H1 (cell line): Measurements from ENCODE around the gene MRM1.

Source experiments
- ATF3 ChIP-seq: IDR thresholded peaks from 2 replicates; pipeline ENCODE4 v1.6.1; 2011; ENCODE audit warnings: low read depth, mild to moderate bottlenecking, low read length; ENCODE audit not compliant: insufficient read depth
- CTCF ChIP-seq, 3 experiments: IDR thresholded peaks; 1 replicate in 2 of 3; 2 replicates in 1 of 3; pipeline versions ENCODE4 v1.5.1 to v1.6.1; 2011; ENCODE audit warnings: low read length in 3 of 3, mild to moderate bottlenecking in 3 of 3, inconsistent platforms in 2 of 3, low read depth in 1 of 3, moderate library complexity in 1 of 3; ENCODE audit not compliant: insufficient read depth in 1 of 3; ENCODE audit errors: control extremely low read depth in 1 of 3
- EP300 ChIP-seq, 2 experiments: IDR thresholded peaks; 1 replicate in 1 of 2; 2 replicates in 1 of 2; pipeline ENCODE4 v1.6.1; 2011 to 2012; ENCODE audit warnings: low read depth in 2 of 2, low read length in 2 of 2, mild to moderate bottlenecking in 2 of 2, borderline replicate concordance in 1 of 2, inconsistent platforms in 1 of 2, moderate library complexity in 1 of 2
- EZH2 ChIP-seq: fragments of 200-600 bp; sonication (generic); IDR thresholded peaks from 2 replicates; pipeline ENCODE4 v1.7.1; 2012; ENCODE audit warnings: low read depth, mild to moderate bottlenecking, moderate library complexity, low read length, inconsistent platforms; ENCODE audit not compliant: severe bottlenecking
- JUND ChIP-seq: IDR thresholded peaks from 2 replicates; pipeline ENCODE4 v1.6.1; 2011; ENCODE audit warnings: mild to moderate bottlenecking, improper control_type of control experiment, low read length
- KDM5A ChIP-seq: fragments of 200-600 bp; IDR thresholded peaks from 2 replicates; pipeline ENCODE4 v1.7.1; 2012; ENCODE audit warnings: mild to moderate bottlenecking, low read length, inconsistent platforms, mixed read lengths
- POLR2A ChIP-seq, 2 experiments: IDR thresholded peaks; 1 replicate in 1 of 2; 2 replicates in 1 of 2; pipeline ENCODE4 v1.6.1; 2011; ENCODE audit warnings: low read depth in 2 of 2, low read length in 2 of 2, mild to moderate bottlenecking in 2 of 2; ENCODE audit errors: control extremely low read depth in 1 of 2
- POU5F1 ChIP-seq: IDR thresholded peaks from 2 replicates; pipeline ENCODE4 v1.6.1; 2011; ENCODE audit warnings: low read depth, mild to moderate bottlenecking, low read length, moderate library complexity
- RAD21 ChIP-seq, 2 experiments: IDR thresholded peaks in 1 of 2; conservative IDR thresholded peaks in 1 of 2; 2 replicates each; pipeline ENCODE4 v1.6.1; 2011; ENCODE audit warnings: low read depth in 2 of 2, low read length in 2 of 2, improper control_type of control experiment in 1 of 2, inconsistent platforms in 1 of 2, mild to moderate bottlenecking in 1 of 2, moderate library complexity in 1 of 2
- RFX5 ChIP-seq: IDR thresholded peaks from 2 replicates; pipeline ENCODE4 v1.6.1; 2011; ENCODE audit warnings: low read depth, low read length, improper control_type of control experiment, borderline replicate concordance

DNA sequence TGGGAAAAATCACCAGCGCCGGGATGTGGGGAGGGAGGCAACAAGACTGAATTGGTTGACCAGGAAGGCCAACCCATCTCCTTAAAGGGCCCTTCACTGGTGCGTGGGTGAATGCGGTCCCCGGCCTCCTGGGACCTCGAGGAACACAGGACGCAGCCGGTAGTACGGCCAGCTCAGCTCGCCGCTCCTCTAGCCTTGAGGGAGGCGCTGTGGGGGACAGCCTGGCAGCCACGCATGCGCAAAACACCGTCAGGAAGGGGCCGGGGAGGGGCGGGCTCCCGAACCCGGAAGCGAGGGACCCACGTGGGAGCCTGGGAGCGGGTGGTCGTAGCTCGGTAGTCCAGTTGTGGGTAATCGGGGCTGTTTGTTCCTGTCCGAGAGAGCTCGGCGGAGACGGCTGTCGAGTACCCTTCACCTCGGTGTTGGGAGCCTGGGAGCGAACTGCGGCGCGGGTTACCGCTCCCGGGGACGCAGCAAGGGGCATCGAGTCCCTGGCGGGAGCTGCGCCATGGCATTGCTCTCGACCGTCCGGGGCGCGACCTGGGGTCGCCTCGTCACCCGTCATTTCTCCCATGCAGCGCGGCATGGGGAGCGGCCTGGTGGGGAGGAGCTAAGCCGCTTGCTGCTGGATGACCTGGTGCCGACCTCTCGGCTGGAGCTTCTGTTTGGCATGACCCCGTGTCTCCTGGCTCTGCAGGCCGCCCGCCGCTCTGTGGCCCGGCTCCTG is at the start of gene MRM1:
- TF ChIP-seq POLR2A (IDR thresholded peaks at IDR 0.05; ENCODE audit: control extremely low read depth in 1 of 2, low read depth in 2 of 2, low read length in 2 of 2) (peak; percentile 34 to 84), POU5F1 (no peak), RFX5 (no peak), CTCF (IDR thresholded peaks at IDR 0.05; ENCODE audit: control extremely low read depth in 1 of 3, insufficient read depth in 1 of 3, low read depth in 1 of 3, low read length in 3 of 3) (no peak; a peak in 1 of 4 replicates), EZH2 (peak; percentile 17), RAD21 (IDR thresholded peaks at IDR 0.05 in 1 of 2, conservative IDR thresholded peaks at IDR 0.05 in 1 of 2; ENCODE audit: low read depth in 2 of 2, low read length in 2 of 2) (no peak), ATF3 (no peak), JUND (no peak), EP300 (IDR thresholded peaks at IDR 0.05; ENCODE audit: borderline replicate concordance in 1 of 2, low read depth in 2 of 2, low read length in 2 of 2) (no peak), KDM5A (no peak)
